Stimulated activated CD8-positive, alpha-beta memory T cell treated with anti-CD3 and anti-CD28 coated beads, Interleukin-7, amount 100 ng/mL, for 4 hours (primary cell): ENCODE results near the gene TPST1.
A peak's percentile ranks its signal among the peaks of the same experiment; 100 is the strongest.
"Not testable (repeated sequence)": the region's sequence is repeated elsewhere in the genome, so short reads cannot be mapped to it uniquely, and the experiment has no call there.

ENCODE experiments used
- DNase-seq, 2 donors: peaks; one replicate each; pipeline ENCODE4 v3.0.0-alpha.2; 2020; ENCODE audit warnings: low read depth in 2 of 2

Gene TPST1

GRCh38 chr7:66204822-66205740 is at the start of gene TPST1:
TPST1 (plus strand) TSS chr7:66205334; CDS start chr7:66240426, 35,092 bp downstream.
- DNase-seq, result peak; percentile 59 to 72

- DNase-seq, result not testable (repeated sequence)
Measured at GRCh38 chr7:66156035-66156434, 49.1 kb upstream of the TPST1 start.

GRCh38 chr7:66157060-66157459 is 48.1 kb upstream of the TPST1 start:
- no peak for DNase-seq

- no peak for DNase-seq
Measured at GRCh38 chr7:66162622-66163021, 42.5 kb upstream of the TPST1 start.

DNA sequence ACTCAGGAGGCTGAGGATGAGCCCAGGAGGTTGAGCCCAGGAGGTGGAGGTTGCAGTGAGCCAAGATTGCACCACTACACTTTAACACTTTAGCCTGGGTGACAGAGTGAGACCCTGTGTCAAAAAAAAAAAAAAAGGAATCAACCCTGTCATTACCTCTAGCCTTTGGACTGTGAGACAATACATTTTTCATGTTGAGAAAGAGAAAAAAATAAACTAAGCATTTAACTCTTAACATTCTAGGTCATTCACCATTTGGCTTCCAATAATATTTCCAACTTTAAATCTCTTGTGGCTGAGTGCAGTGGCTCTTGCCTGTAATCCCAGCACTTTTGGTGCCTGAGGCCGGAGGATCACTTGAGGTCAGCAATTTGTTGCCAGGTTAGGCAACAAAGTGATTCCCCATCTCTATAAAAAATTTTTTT is 41.9 kb upstream of the TPST1 start:
- DNase-seq, result no peak

DNA sequence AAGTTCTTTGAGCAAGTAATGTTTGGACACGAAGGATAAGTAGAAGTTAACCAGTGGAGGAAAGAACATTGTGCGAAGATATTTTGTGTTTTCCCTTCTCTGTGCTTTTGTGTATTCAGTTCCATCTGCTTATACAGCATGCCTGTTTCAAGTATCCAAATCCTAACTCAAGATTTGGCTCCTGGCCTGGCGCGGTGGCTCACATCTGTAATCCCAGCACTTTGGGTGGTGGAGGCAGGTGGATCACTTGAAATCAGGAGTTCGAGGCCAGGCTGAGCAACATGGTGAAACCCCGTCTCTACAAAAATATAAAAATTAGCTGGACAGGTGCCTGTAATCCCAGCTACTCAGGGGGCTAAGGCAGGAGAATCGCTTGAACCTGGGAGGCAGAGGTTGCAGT is 40.8 kb upstream of the TPST1 start:
- no peak for DNase-seq

- DNase-seq, result no peak
Measured at GRCh38 chr7:66167773-66168387, 37.3 kb upstream of the TPST1 start.

DNA sequence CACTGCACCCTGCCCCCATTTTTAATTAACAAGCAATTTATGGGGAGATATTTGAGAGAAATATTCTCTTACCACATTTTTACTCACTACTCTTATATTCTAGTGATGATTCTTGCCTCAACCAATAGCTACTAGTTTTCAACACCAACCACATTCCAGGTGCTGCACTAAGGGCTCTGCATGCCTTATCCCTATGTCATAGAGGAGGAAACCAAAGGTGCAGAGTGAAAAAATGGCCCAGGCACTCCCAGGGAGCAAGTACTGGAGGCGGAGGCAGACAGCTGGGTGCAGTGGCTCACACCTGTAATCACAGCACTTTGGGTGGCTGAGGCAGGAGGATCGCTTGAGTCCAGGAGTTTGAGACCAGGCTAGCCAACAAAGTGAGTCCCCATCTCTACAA is 35.5 kb upstream of the TPST1 start:
- no peak for DNase-seq

- DNase-seq, result no peak
Measured at GRCh38 chr7:66170309-66171231, 34.6 kb upstream of the TPST1 start.

DNA sequence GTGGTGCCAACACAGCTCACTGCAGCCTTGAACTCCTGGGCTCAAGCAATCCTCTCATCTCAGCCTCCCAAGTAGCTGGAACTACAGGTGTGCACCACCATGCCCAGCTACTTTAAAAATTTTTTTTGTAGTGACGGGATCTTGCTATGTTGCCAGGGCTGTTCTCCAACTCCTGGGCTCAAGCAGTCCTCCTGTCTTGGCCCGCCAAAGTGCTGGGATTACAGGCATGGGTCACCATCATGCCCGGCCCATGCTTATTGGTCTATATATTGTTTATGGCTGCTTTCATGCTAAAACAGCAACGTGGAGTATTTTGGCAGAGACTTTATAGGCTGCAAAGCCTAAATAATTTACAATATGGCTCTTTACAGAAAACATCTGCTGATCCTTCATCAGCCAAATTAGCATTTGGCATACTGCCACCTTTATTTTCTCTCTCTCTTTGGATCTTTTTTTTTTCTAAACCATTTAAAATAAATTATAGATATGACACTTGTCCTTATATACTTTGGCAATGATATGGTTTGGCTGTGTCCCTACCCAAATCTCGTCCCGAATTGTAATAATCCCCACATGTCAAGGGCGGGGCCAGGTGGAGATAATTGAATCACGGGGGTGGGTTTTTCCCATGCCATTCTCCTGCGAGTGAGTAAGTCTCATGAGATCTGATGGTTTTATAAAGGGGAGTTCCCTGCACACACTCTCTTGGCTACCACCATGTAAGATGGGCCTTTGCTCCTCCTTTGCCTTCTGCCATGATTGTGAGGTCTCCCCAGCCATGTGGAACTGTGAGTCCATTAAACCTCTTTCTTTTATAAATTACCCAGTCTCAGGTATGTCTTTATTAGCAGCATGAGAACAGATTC is 32.4 kb upstream of the TPST1 start:
- DNase-seq, result not testable (repeated sequence)

DNA sequence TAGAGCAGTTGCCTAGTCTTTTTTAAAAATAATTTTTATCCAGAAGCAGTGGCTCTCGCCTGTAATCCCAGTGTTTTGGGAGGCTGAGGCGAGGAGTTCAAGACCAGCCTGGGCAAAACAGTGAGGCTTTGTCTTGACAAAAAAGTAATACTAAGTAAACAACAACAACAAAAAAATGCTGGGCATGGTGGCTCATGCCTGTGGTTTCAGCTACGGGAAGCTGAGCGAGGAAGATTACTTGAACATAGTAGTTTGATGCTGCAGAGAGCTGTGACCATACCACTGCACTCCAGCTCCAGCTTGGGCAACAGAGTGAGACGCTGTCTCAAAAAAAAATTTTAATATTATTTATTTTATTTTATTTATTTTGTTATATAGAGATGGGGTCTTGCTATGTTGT is 31.3 kb upstream of the TPST1 start:
- no peak for DNase-seq

GRCh38 chr7:66175006-66175405 is 30.1 kb upstream of the TPST1 start:
- DNase-seq, result not testable (repeated sequence)

DNA sequence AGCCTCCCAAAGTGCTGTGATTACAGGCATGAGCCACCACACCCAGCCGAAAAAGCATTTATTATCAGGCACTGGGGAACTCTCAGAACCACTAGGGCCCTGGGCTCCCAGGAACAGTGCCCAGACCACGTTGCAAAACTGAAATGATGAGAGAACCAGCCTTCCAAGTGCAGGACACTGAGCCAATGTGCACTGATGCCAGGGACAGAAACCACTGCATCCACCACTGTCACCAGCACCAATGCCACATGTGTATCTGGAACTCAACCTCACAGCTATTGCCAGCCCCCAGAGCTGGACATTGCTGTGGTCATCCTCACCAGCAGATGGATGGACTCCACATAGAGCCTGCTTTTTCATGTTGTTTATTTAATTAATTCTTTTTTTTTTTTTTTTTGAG is 28.2 kb upstream of the TPST1 start:
- no peak for DNase-seq

- no peak for DNase-seq
Measured at GRCh38 chr7:66178258-66178657, 26.9 kb upstream of the TPST1 start.

DNA sequence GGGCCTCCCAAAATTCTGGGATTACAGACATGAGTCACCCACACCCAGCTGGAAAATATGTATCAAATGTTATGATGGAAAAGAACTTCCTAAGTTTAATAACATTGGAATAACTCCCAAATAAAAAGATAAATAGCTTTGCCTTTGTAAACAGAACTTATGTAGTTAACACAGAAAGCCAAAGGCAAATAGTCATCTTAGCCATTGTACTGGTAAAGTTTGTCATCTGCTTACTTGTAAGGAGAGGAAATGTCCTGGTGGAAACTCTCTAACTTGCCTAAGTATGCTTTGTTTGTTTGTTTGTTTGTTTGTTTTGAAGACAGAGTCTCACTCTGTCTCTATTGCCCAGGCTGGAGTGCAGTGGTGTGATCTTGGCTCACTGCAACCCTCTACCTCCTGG is 23.8 kb upstream of the TPST1 start:
- DNase-seq, result no peak

- DNase-seq, result no peak
Measured at GRCh38 chr7:66181845-66182244, 23.3 kb upstream of the TPST1 start.

DNA sequence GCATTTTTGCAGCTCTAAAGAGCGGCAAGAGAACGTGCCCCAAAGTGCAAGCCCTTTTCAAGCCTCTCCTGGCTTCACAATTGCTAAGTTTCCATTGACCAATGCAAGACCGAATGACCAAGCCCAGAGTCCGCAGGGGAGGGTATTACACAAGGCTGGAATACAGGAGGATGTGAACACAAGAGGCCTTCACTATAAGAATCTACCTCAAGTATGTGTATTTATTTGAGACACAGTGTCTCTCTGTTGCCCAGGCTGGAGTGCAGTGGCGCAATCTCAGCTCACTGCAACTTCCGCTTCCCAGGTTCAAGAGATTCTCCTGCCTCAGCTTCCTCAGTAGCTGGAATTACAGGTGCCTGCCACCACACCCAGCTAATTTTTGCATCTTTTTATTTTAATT is 22.2 kb upstream of the TPST1 start:
- no peak for DNase-seq

DNA sequence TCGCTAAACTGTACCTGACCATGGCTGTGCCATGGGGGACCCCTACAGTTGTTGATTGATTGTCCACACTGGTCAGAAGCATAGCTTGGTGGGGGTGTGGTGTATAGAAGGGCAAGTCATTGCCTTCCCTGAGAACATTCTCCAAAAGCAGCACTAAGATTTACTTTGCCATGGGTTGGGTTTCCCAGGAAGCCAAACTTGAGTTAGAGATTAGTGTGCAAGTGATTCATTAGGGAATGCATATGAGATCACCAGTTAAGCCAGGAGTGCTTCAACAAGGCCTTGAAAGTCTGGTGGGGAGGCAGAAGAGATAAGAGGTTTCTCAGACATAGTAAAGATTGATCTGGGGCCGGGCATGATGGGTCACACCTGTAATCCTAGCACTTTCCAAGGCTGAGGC is 21.4 kb upstream of the TPST1 start:
- no peak for DNase-seq

DNA sequence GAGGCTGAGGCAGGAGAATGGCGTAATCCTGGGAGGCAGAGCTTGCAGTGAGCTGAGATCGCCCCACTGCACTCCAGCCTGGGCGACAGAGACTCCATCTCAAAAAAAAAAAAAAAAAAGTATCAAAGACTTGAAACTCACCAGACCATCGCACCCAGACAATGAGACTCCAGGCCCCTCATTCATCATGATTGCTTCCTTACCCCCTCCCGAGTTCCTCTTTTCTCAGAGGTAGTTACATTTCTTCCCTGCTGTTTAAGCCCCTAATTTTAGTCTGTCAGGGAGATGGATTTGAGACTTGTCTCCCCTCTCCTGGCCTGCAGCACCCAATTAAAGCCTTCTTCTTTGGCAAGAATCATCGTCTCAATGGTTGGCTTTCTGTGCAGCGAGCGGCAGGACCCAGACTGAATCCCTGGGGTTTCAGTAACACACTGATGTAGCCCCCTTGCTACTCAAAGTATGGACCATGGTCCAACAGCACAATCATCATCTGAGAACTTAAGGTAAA is 19.4 kb upstream of the TPST1 start:
- no peak for DNase-seq

DNA sequence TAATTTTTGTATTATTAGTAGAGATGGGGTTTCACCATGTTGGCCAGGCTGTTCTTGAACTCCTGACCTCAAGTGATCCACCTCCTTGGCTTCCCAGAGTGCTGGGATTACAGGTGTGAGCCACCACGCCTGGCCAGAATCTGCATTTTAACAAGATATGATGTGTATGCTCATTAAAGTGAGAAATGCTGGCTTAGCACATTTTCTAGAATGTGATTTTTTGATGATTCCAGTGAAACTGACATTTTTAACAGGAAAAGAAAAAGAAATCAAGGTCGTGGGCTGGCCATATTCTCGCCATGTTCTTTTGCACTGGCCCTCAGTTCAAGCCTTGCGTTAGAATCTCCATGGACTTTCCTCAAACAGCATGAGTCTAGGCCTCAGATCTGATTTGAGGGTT is 18.1 kb upstream of the TPST1 start:
- DNase-seq, result no peak

DNA sequence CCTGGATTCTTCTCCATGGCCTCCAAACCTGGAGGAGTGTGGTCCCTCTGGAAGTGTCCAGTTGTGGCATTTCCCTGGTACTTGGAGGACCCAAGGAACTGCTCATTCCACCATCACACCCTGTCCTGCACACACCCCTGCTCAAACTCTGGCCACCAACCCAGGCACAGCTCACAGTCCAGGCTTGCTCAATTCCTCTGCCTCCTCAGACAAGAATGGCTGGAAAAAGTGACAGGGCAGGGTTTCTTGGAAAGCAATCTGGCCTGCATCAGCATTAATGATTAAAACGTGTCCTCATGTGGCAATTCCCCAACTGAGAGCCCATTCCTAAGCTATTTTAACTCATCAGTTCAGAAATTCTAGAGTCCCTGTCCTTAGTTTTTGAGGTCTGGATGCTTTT is 17.2 kb upstream of the TPST1 start:
- DNase-seq, result no peak
